ENCODE results near the gene RHBDD1.

DNA sequence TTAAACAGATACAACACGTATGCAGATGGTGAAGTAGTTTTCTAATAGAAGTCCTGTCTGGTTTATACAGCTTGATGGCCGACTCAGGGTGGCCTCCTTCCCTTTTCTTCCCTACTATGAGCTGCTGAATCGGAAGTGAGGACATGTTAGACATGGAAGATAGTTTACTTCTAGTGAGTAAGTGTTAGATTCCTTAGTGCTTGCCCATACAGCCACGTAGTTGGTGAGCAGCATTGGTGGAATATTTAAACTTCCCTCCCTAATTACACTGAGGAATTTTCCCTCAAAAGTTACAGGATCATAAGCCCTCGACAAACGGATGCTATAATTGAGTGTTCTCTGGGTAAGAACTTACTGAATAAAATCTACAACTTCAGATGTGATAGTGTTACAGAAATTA lies 52.1 kb downstream of the RHBDD1 start:
- TF ChIP-seq, protein P1, sequence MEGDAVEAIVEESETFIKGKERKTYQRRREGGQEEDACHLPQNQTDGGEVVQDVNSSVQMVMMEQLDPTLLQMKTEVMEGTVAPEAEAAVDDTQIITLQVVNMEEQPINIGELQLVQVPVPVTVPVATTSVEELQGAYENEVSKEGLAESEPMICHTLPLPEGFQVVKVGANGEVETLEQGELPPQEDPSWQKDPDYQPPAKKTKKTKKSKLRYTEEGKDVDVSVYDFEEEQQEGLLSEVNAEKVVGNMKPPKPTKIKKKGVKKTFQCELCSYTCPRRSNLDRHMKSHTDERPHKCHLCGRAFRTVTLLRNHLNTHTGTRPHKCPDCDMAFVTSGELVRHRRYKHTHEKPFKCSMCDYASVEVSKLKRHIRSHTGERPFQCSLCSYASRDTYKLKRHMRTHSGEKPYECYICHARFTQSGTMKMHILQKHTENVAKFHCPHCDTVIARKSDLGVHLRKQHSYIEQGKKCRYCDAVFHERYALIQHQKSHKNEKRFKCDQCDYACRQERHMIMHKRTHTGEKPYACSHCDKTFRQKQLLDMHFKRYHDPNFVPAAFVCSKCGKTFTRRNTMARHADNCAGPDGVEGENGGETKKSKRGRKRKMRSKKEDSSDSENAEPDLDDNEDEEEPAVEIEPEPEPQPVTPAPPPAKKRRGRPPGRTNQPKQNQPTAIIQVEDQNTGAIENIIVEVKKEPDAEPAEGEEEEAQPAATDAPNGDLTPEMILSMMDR (IDR thresholded peaks at IDR 0.05): no peak
- TF ChIP-seq TAF1 (IDR thresholded peaks at IDR 0.05; ENCODE audit: borderline replicate concordance, low read depth, low read length) (no peak), RAD21 (IDR thresholded peaks at IDR 0.05; ENCODE audit: low read length) (no peak), EP300 (IDR thresholded peaks at IDR 0.05; ENCODE audit: borderline replicate concordance in 1 of 2, low read depth in 1 of 2, low read length in 1 of 2) (no peak), RFX5 (IDR thresholded peaks at IDR 0.05; ENCODE audit: low read length) (no peak)

All from SK-N-SH (cell line).